Fibroblast of pulmonary artery (primary cell): ENCODE data around the gene WWOX.

Experiments used
- DNase-seq: peaks from one replicate; pipeline ENCODE4 v3.0.0-alpha.2; 2010; ENCODE audit warnings: low read depth
- H3K4me3 ChIP-seq: replicated peaks from 2 replicates; pipeline ENCODE4 v1.5.1; 2011; ENCODE audit warnings: low read depth, mild to moderate bottlenecking, control low read depth, low read length, moderate library complexity
- CTCF ChIP-seq: IDR thresholded peaks from 2 replicates; pipeline ENCODE4 v1.5.1; 2011; ENCODE audit warnings: mild to moderate bottlenecking, control low read depth, low read length, inconsistent platforms; ENCODE audit errors: missing control alignments

The WWOX gene

GRCh38 chr16:78415013-78415412 is 315.6 kb downstream of the WWOX start:
- no peak overlapping the region for H3K4me3 ChIP-seq
- TF ChIP-seq CTCF, result no peak
- DNase-seq, result no peak

GRCh38 chr16:78415669-78416068 is 316.2 kb downstream of the WWOX start:
- DNase-seq, result no peak
- no peak overlapping the region for H3K4me3 ChIP-seq
- no peak for TF ChIP-seq CTCF

- TF ChIP-seq CTCF, result no peak
- H3K4me3 ChIP-seq, result no peak overlapping the region
- DNase-seq, result no peak
Observed at GRCh38 chr16:78416400-78416799, 316.9 kb downstream of the WWOX start.

- TF ChIP-seq CTCF, result no peak
- H3K4me3 ChIP-seq, result no peak overlapping the region
- DNase-seq, result no peak
Observed at GRCh38 chr16:78421181-78421708, 321.8 kb downstream of the WWOX start.

- no peak overlapping the region for H3K4me3 ChIP-seq
- no peak for TF ChIP-seq CTCF
- no peak for DNase-seq
Observed at GRCh38 chr16:78425281-78425680, 325.8 kb downstream of the WWOX start.

GRCh38 chr16:78425891-78426510 is 326.5 kb downstream of the WWOX start:
- H3K4me3 ChIP-seq, result no peak overlapping the region
- no peak for DNase-seq
- TF ChIP-seq CTCF, result no peak

- no peak for DNase-seq
- no peak for TF ChIP-seq CTCF
- no peak overlapping the region for H3K4me3 ChIP-seq
Observed at GRCh38 chr16:78428193-78428592, 328.7 kb downstream of the WWOX start.
